Measurements from ENCODE around the gene USP5.

The USP5 gene

DNA sequence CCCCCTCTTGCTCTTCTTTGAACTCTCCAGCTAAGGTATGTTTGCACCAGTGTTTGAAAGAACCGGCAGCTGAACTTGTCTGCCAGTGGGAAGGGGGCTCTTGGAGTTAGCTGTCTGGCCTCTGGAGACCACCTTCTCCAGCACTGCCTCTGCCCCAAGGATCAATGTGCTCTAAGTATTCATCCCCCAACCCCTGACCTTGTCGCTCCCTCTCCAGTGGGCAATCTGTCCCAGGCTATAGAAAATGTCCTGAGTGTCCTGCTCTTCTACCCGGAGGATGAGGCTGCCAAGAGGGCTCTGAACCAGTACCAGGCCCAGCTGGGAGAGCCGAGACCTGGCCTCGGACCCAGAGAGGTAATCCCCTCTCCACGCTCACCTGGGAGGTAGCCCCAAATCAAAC is 21.0 kb upstream of the USP5 start:
- H3K4me3 ChIP-seq (ENCODE audit: low read length), result no peak overlapping the region
- TF ChIP-seq, protein P1, sequence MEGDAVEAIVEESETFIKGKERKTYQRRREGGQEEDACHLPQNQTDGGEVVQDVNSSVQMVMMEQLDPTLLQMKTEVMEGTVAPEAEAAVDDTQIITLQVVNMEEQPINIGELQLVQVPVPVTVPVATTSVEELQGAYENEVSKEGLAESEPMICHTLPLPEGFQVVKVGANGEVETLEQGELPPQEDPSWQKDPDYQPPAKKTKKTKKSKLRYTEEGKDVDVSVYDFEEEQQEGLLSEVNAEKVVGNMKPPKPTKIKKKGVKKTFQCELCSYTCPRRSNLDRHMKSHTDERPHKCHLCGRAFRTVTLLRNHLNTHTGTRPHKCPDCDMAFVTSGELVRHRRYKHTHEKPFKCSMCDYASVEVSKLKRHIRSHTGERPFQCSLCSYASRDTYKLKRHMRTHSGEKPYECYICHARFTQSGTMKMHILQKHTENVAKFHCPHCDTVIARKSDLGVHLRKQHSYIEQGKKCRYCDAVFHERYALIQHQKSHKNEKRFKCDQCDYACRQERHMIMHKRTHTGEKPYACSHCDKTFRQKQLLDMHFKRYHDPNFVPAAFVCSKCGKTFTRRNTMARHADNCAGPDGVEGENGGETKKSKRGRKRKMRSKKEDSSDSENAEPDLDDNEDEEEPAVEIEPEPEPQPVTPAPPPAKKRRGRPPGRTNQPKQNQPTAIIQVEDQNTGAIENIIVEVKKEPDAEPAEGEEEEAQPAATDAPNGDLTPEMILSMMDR (conservative IDR thresholded peaks at IDR 0.05; ENCODE audit: low read depth, low read length), result no peak
- no peak for DNase-seq (ENCODE audit: low read depth)

DNA sequence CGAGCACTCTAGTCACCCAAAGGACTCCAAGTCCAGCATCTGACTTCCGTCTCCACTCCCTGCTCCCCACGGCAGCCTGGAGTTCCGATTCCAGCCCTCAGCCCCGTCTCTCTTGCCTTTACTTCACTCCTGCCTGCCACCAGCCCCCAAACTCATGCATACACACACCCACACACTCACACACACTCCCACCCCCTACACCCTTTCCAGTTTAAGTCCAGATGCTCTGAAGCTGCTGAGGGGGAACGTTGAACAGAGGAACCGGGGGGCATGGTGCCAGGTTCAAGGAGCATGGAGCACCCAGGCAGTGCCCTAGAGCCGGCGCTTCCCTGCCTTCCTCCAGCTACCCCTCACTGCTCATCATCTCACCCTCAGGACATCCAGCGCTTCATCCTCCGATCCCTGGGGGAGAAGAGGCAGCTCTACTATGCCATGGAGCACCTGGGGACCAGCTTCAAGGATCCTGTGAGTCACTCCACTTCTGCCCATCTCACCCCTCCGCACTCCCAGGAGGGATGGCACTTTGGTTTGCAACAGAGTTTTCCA is 20.4 kb upstream of the USP5 start:
- no peak for DNase-seq (ENCODE audit: low read depth)
- H3K4me3 ChIP-seq (ENCODE audit: low read length), result no peak overlapping the region
- TF ChIP-seq, protein P1 (conservative IDR thresholded peaks at IDR 0.05; ENCODE audit: low read depth, low read length), result no peak

DNA sequence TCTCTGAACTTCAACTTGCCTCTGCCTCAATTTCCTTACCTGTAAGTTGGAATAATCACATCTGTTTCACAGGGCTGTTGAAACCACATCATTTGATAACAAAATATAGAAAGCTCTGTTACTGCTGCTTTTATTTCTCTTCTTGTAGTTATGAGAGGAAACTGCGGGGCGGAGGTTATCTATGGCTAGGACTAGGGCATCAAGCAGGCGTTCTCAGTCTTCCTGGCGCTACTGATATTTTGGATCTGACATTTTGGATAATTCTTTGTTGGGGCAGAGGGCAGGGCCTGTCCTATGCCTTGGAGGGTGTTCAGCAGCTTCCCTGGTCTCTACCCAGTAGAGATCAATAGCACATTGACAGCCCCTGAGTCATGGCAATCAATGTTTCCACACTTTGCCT is 19.8 kb upstream of the USP5 start:
- H3K4me3 ChIP-seq (ENCODE audit: low read length), result no peak overlapping the region
- DNase-seq (ENCODE audit: low read depth), result no peak
- TF ChIP-seq, protein P1 (conservative IDR thresholded peaks at IDR 0.05; ENCODE audit: low read depth, low read length), result no peak

DNA sequence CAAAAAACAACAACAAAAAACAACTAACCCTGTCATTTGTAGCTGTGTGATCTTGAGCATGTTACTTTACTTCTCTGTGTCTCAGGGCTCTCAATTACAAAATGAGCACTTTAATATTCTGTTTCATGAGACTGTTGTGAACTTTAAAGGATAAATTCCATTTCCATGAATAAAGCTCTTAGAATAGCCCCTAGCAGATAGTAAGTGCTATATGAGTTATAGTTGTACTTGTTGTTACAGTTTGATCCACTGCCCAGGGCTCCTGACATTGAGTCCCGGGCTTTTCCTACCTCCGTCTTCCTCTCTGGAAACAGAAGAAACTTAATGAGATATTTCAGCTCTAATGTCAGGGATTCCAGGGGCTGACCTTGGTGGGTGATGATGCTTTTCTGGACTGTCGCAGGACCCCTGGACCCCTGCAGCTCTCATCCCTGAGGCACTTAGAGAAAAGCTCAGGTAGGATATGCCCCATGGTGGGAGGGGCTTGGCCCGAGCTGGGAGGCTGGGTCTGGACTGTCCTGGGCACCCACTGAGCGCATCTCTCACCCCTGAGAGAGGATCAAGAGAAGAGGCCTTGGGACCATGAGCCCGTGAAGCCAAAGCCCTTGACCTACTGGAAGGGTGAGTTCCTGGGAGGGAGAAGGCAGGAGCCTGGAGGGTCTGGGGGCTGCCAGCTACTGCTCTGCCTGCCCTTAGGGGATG is 18.6 kb upstream of the USP5 start:
- DNase-seq (ENCODE audit: low read depth), result no peak
- H3K4me3 ChIP-seq (ENCODE audit: low read length), result no peak overlapping the region
- TF ChIP-seq, protein P1 (conservative IDR thresholded peaks at IDR 0.05; ENCODE audit: low read depth, low read length), result no peak

DNA sequence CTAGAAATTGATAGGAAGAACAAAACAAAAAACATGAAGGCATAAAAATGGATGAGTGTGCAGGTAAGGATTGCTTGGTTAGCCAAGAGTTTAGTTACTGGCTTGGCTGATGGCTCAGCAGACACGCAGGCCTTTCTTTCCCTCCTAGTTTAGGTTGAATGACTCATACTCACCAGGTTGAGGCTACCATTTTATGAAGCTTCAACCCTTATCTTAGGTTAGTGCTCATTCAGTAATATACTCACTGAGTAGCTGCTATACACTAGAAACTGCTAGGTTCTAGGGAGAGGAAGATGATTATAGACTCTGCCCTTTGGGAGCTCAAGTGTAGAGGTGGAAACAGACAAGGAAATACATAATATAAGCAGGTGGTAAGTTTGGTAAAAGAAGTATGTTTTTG is 17.7 kb upstream of the USP5 start:
- H3K4me3 ChIP-seq (ENCODE audit: low read length), result no peak overlapping the region
- TF ChIP-seq, protein P1 (conservative IDR thresholded peaks at IDR 0.05; ENCODE audit: low read depth, low read length), result no peak
- DNase-seq (ENCODE audit: low read depth), result no peak

DNA sequence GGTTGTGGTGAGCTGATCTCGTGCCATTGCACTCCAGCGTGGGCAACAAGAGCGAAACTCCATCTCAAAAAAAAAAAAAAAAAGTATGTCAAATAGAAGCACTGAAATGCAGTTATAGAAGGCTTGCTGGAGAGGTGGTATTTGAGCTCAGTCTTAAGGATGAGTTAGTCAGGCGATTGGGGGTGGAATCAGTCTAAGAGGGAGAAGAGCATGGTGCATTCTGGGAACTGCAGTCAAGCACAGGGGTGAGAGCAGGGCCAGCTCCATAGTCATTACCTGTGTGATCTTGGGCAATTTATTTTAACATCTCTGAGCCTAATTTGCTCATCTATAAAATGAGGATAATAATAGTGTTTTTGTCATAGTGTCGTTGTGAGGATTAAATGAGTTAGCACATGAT is 17.1 kb upstream of the USP5 start:
- no peak overlapping the region for H3K4me3 ChIP-seq (ENCODE audit: low read length)

More for the DNA sequence above, 17.1 kb upstream of the USP5 start:
- no peak for DNase-seq (ENCODE audit: low read depth)
- TF ChIP-seq, protein P1 (conservative IDR thresholded peaks at IDR 0.05; ENCODE audit: low read depth, low read length), result no peak

All from retinal pigment epithelial cell (primary cell).